Right lobe of liver (tissue), 6 donors: Measurements from ENCODE around the gene TNS3. TPM values are rescaled to one million over a fixed set of nuclear protein-coding genes. Genes with fewer than 3 reads are reported as not detected.
"Not testable (repeated sequence)": the region's sequence is repeated elsewhere in the genome, so short reads cannot be mapped to it uniquely, and the experiment has no call there.

Experiments used
- ATAC-seq, 4 donors: fragments of 200-7000 bp; cut with Tn5 transposase; one replicate each; pipeline ENCODE4 v1.9.1; 2020; ENCODE audit warnings: mild to moderate bottlenecking in 4 of 4, moderate library complexity in 4 of 4
- DNase-seq, 3 donors: peaks; one replicate each; pipeline ENCODE4 v3.0.0-alpha.2; 2020
- H3K27ac ChIP-seq, 3 donors: fragments of 200-600 bp; one replicate each; pipeline ENCODE4 v1.8.0; 2022
- H3K27me3 ChIP-seq, 2 donors: fragments of 200-600 bp; one replicate each; pipeline ENCODE4 v1.8.0; 2022
- H3K36me3 ChIP-seq, 4 donors: fragments of 200-600 bp; sonication (generic) in 1 of 4; one replicate each; pipeline versions ENCODE4 v1.5.1 to v1.8.0; 2017 to 2022; ENCODE audit warnings: control low read depth in 1 of 4
- H3K4me1 ChIP-seq, 4 donors: fragments of 200-600 bp; sonication (generic) in 1 of 4; one replicate each; pipeline versions ENCODE4 v1.5.1 to v1.8.0; 2017 to 2022; ENCODE audit warnings: control low read depth in 1 of 4
- H3K4me3 ChIP-seq, 3 donors: fragments of 200-600 bp; one replicate each; pipeline ENCODE4 v1.8.0; 2022
- H3K9me3 ChIP-seq, 4 donors: fragments of 200-600 bp; sonication (generic) in 1 of 4; one replicate each; pipeline versions ENCODE4 v1.5.1 to v1.8.0; 2017 to 2022; ENCODE audit warnings: control low read depth in 1 of 4
- POLR2A ChIP-seq: fragments of 450-650 bp; IDR thresholded peaks from one replicate; pipeline ENCODE4 v1.6.1; 2017; ENCODE audit warnings: antibody characterized with exemption, mild to moderate bottlenecking
- WGBS: methylation state at CpG from one replicate; pipeline ENCODE4 v1.1.6; 2018; ENCODE audit warnings: low coverage, low lambda C conversion rate; ENCODE audit not compliant: insufficient coverage; ENCODE audit errors: missing lambda C conversion rate; 5-methylcytosine and 5-hydroxymethylcytosine counted together
- intact Hi-C, 2 donors: fragments of 100-400 bp; cut with DNase I; formaldehyde crosslinking; loops; one replicate each; pipeline versions ENCODE4 v1.11.2 to v1.14.1; 2022
- total RNA-seq, 6 experiments: library from RNA; depleted of rRNA in 2 of 6; stranded (reverse); fragments of >200 nt in 2 of 6; fragmentation: NEBNext Ultra II Directional in 3 of 6; extraction: Animal tissue kit (Norgen Biotek cat#: 25700) in 3 of 6; gene quantifications; one replicate each; pipeline versions ENCODE4 v1.1.0 to v1.2.4, GENCODE V29; 2016 to 2023
- TF ChIP-seq, protein P1 (sequence below), 4 donors: fragments of 200-600 bp in 3 of 4; fragments of 450-650 bp in 1 of 4; IDR thresholded peaks; one replicate each; pipeline versions ENCODE4 v1.5.1 to v1.8.0; 2016 to 2022; ENCODE audit warnings: antibody characterized with exemption in 4 of 4, mild to moderate bottlenecking in 2 of 4
- donor health status: DM: no; HTN: yes; CAD: no.
- donor health status: DM: no; HTN: no; CAD: no.
- donor health status: DM: no; HTN: no; CAD: no.
- donor health status: DM: no; HTN: yes; CAD: no.
- donor health status: DM: no; HTN: yes; CAD: no.

Gene TNS3
- total RNA-seq, 6 experiments from 2014 or later = 51.2 to 95.0 (median 58.4) TPM

GRCh38 chr7:47588704-47589225 lies 6.9 kb upstream of the TNS3 start:
- 80% methylated on average over 8 of the region's 8 CpGs for WGBS
- Histone ChIP-seq H3K36me3 (no peaks in the 10 kb centered on the region), H3K9me3 (no peaks in the 10 kb centered on the region), H3K4me3 (no peak overlapping the region), H3K27ac (no peak overlapping the region), H3K27me3 (no peaks in the 10 kb centered on the region), H3K4me1 (no peaks in the 10 kb centered on the region)
- no peak for DNase-seq
- TF ChIP-seq, protein P1, sequence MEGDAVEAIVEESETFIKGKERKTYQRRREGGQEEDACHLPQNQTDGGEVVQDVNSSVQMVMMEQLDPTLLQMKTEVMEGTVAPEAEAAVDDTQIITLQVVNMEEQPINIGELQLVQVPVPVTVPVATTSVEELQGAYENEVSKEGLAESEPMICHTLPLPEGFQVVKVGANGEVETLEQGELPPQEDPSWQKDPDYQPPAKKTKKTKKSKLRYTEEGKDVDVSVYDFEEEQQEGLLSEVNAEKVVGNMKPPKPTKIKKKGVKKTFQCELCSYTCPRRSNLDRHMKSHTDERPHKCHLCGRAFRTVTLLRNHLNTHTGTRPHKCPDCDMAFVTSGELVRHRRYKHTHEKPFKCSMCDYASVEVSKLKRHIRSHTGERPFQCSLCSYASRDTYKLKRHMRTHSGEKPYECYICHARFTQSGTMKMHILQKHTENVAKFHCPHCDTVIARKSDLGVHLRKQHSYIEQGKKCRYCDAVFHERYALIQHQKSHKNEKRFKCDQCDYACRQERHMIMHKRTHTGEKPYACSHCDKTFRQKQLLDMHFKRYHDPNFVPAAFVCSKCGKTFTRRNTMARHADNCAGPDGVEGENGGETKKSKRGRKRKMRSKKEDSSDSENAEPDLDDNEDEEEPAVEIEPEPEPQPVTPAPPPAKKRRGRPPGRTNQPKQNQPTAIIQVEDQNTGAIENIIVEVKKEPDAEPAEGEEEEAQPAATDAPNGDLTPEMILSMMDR (IDR thresholded peaks at IDR 0.05) = no peak
- no peak for TF ChIP-seq POLR2A
- no peak for ATAC-seq
- intact Hi-C loops = no loop called here

DNA sequence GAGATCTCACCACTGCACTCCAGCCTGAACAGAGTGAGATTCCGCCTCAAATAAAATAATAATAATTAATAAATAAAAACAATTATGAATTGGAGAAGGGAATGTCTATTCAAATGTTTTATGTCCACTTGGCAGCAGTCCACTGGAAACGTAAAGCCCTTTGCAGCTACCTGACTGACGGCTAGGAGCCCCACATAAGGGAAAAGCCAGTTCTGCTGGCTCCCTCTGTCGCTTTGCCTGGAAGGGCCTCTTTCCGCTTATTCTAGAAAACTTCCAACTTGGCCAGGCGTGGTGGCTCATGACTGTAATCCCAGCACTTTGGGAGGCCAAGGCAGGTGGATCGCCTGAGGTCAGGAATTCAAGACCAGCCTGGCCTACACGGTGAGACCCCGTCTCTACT lies 6.1 kb upstream of the TNS3 start:
- intact Hi-C loops = no loop called here
- no peak overlapping the region for H3K27ac ChIP-seq
- H3K36me3 ChIP-seq = no peaks in the 10 kb centered on the region
- H3K4me3 ChIP-seq = no peak overlapping the region
- no peaks in the 10 kb centered on the region for H3K4me1 ChIP-seq
- no peaks in the 10 kb centered on the region for H3K27me3 ChIP-seq
- ATAC-seq (no peak), DNase-seq (no peak)
- no peak for TF ChIP-seq POLR2A
- TF ChIP-seq, protein P1 (IDR thresholded peaks at IDR 0.05) = no peak
- no peaks in the 10 kb centered on the region for H3K9me3 ChIP-seq
- WGBS = 88% methylated on average over 6 of the region's 9 CpGs

GRCh38 chr7:47587351-47587750 lies 5.4 kb upstream of the TNS3 start:
- H3K4me1 ChIP-seq = peaks cover 0 to 6% (median 0%) of the 10 kb centered on the region in 4 donors
- 63% methylated on average over 3 of the region's 7 CpGs for WGBS
- DNase-seq (no peak), ATAC-seq (peak; percentile 47 to 72 (median 56))
- intact Hi-C loops = no loop called here
- H3K27ac ChIP-seq = no peak overlapping the region
- no peaks in the 10 kb centered on the region for H3K36me3 ChIP-seq
- H3K9me3 ChIP-seq = no peaks in the 10 kb centered on the region
- no peak overlapping the region for H3K4me3 ChIP-seq
- TF ChIP-seq, protein P1 (IDR thresholded peaks at IDR 0.05) = no peak
- no peak for TF ChIP-seq POLR2A
- H3K27me3 ChIP-seq = no peaks in the 10 kb centered on the region

DNA sequence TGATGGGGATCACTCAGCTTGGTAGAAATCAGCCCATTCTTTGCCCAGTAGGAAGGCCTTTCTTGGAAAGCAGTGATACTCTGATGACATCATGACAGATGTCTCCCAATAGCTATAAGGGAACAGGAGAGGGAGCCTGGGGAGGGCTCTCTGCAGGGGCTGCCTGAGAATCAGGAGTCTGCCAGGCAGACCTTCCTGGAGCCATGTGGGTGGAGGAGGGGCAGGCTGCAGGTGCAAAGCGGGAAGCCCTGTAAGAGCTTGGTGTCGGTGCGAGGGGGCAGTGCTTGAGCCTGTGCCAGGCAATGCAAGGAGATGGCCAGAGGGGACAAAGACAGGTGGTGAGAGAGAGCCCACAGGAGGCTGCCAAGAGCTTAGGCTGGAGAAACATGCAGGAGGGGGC lies 5.0 kb upstream of the TNS3 start:
- no peak overlapping the region for H3K27ac ChIP-seq
- peaks cover 0 to 8% (median 0%) of the 10 kb centered on the region in 4 donors for H3K4me1 ChIP-seq
- H3K4me3 ChIP-seq = no peak overlapping the region
- intact Hi-C loops = no loop called here
- 81% methylated on average over 3 of the region's 3 CpGs for WGBS
- H3K36me3 ChIP-seq = no peaks in the 10 kb centered on the region
- ATAC-seq = no peak
- no peaks in the 10 kb centered on the region for H3K27me3 ChIP-seq
- TF ChIP-seq, protein P1 (IDR thresholded peaks at IDR 0.05) = no peak
- TF ChIP-seq POLR2A = no peak
- H3K9me3 ChIP-seq = no peaks in the 10 kb centered on the region
- no peak for DNase-seq

DNA sequence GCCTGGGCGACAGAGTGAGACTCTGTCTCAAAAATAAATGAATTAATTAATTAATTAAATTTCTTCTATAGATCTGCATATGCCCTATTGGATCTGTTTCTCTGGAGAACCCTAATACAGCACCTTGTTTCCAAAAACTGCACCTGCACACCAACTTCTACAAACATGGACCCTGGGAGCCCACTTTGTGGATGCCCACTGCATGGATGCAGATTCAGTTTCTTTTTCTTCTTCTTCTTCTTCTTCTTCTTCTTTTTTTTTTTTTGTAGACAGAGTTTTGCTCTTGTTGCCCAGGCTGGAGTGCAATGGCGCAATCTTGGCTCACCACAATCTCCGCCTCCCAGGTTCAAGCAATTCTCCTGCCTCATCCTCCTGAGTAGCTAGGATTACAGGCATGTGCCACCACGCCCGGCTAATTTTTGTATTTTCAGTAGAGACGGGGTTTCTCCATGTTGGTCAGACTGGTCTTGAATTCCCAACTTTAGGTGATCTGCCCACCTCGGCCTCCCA lies 4.3 kb upstream of the TNS3 start:
- H3K4me3 ChIP-seq, intact Hi-C loops, DNase-seq, ATAC-seq, H3K4me1 ChIP-seq, H3K27ac ChIP-seq, H3K27me3 ChIP-seq, H3K36me3 ChIP-seq, H3K9me3 ChIP-seq: not testable (repeated sequence)
- WGBS = 83% methylated on average over 5 of the region's 7 CpGs
